ENCODE results near the gene LARGE1.

Gene LARGE1

GRCh38 chr22:33324228-33324627, 596.0 kb downstream of the LARGE1 start:
- Histone ChIP-seq H3K9me3 (ENCODE audit: control insufficient read depth, low read length) (no peaks in the 10 kb centered on the region), H3K4me1 (ENCODE audit: control insufficient read depth, insufficient read depth, low read length) (no peaks in the 10 kb centered on the region), H3K36me3 (ENCODE audit: control insufficient read depth, insufficient read depth, low read length, severe bottlenecking) (peaks cover 3% of the 10 kb centered on the region), H3K27me3 (replicated peaks; ENCODE audit: control insufficient read depth, insufficient read depth, low read length) (no peaks in the 10 kb centered on the region), H3K9ac (ENCODE audit: low read length) (no peak overlapping the region), H3K4me3 (ENCODE audit: low read length) (no peak overlapping the region)
- no peak for DNase-seq (ENCODE audit: low read depth)

GRCh38 chr22:33321466-33321865, 598.8 kb downstream of the LARGE1 start:
- DNase-seq (ENCODE audit: low read depth), result no peak
- Histone ChIP-seq H3K9ac (ENCODE audit: low read length) (no peak overlapping the region), H3K36me3 (ENCODE audit: control insufficient read depth, insufficient read depth, low read length, severe bottlenecking) (peaks cover 3% of the 10 kb centered on the region), H3K9me3 (ENCODE audit: control insufficient read depth, low read length) (no peaks in the 10 kb centered on the region), H3K4me3 (ENCODE audit: low read length) (no peak overlapping the region), H3K4me1 (ENCODE audit: control insufficient read depth, insufficient read depth, low read length) (no peaks in the 10 kb centered on the region), H3K27me3 (replicated peaks; ENCODE audit: control insufficient read depth, insufficient read depth, low read length) (no peaks in the 10 kb centered on the region)

- Histone ChIP-seq H3K4me1 (ENCODE audit: control insufficient read depth, insufficient read depth, low read length) (no peaks in the 10 kb centered on the region), H3K9me3 (ENCODE audit: control insufficient read depth, low read length) (no peaks in the 10 kb centered on the region), H3K27me3 (replicated peaks; ENCODE audit: control insufficient read depth, insufficient read depth, low read length) (no peaks in the 10 kb centered on the region), H3K4me3 (ENCODE audit: low read length) (no peak overlapping the region), H3K36me3 (ENCODE audit: control insufficient read depth, insufficient read depth, low read length, severe bottlenecking) (peaks cover 17% of the 10 kb centered on the region), H3K9ac (ENCODE audit: low read length) (no peak overlapping the region)
- no peak for DNase-seq (ENCODE audit: low read depth)
Measured at GRCh38 chr22:33315954-33316353, 604.3 kb downstream of the LARGE1 start.

- DNase-seq (ENCODE audit: low read depth), result no peak
Measured at GRCh38 chr22:33315117-33315516, 605.2 kb downstream of the LARGE1 start.

GRCh38 chr22:33314316-33314715, 606.0 kb downstream of the LARGE1 start:
- peaks cover 17% of the 10 kb centered on the region for H3K36me3 ChIP-seq (ENCODE audit: control insufficient read depth, insufficient read depth, low read length, severe bottlenecking)
- H3K9me3 ChIP-seq (ENCODE audit: control insufficient read depth, low read length), result no peaks in the 10 kb centered on the region
- H3K27me3 ChIP-seq (replicated peaks; ENCODE audit: control insufficient read depth, insufficient read depth, low read length), result no peaks in the 10 kb centered on the region
- no peaks in the 10 kb centered on the region for H3K4me1 ChIP-seq (ENCODE audit: control insufficient read depth, insufficient read depth, low read length)
- no peak overlapping the region for H3K9ac ChIP-seq (ENCODE audit: low read length)
- DNase-seq (ENCODE audit: low read depth), result no peak
- H3K4me3 ChIP-seq (ENCODE audit: low read length), result no peak overlapping the region

More at GRCh38 chr22:33315117-33315516, 605.2 kb downstream of the LARGE1 start:
- H3K4me1 ChIP-seq (ENCODE audit: control insufficient read depth, insufficient read depth, low read length), result no peaks in the 10 kb centered on the region
- peaks cover 17% of the 10 kb centered on the region for H3K36me3 ChIP-seq (ENCODE audit: control insufficient read depth, insufficient read depth, low read length, severe bottlenecking)
- H3K27me3 ChIP-seq (replicated peaks; ENCODE audit: control insufficient read depth, insufficient read depth, low read length), result no peaks in the 10 kb centered on the region
- H3K9me3 ChIP-seq (ENCODE audit: control insufficient read depth, low read length), result no peaks in the 10 kb centered on the region
- no peak overlapping the region for H3K4me3 ChIP-seq (ENCODE audit: low read length)
- no peak overlapping the region for H3K9ac ChIP-seq (ENCODE audit: low read length)

- no peaks in the 10 kb centered on the region for H3K27me3 ChIP-seq (replicated peaks; ENCODE audit: control insufficient read depth, insufficient read depth, low read length)
- no peak overlapping the region for H3K4me3 ChIP-seq (ENCODE audit: low read length)
- no peak overlapping the region for H3K9ac ChIP-seq (ENCODE audit: low read length)
- no peaks in the 10 kb centered on the region for H3K9me3 ChIP-seq (ENCODE audit: control insufficient read depth, low read length)
- H3K36me3 ChIP-seq (ENCODE audit: control insufficient read depth, insufficient read depth, low read length, severe bottlenecking), result no peaks in the 10 kb centered on the region
- peaks cover 7% of the 10 kb centered on the region for H3K4me1 ChIP-seq (ENCODE audit: control insufficient read depth, insufficient read depth, low read length)
- DNase-seq (ENCODE audit: low read depth), result no peak
Measured at GRCh38 chr22:33303099-33303498, 617.2 kb downstream of the LARGE1 start.

GRCh38 chr22:33302549-33302948, 617.7 kb downstream of the LARGE1 start:
- Histone ChIP-seq H3K9ac (ENCODE audit: low read length) (peak overlapping the region; percentile 23), H3K4me1 (ENCODE audit: control insufficient read depth, insufficient read depth, low read length) (peaks cover 7% of the 10 kb centered on the region), H3K9me3 (ENCODE audit: control insufficient read depth, low read length) (no peaks in the 10 kb centered on the region), H3K27me3 (replicated peaks; ENCODE audit: control insufficient read depth, insufficient read depth, low read length) (no peaks in the 10 kb centered on the region), H3K4me3 (ENCODE audit: low read length) (peak overlapping the region; percentile 35), H3K36me3 (ENCODE audit: control insufficient read depth, insufficient read depth, low read length, severe bottlenecking) (no peaks in the 10 kb centered on the region)
- DNase-seq (ENCODE audit: low read depth), result no peak

- H3K27me3 ChIP-seq (replicated peaks; ENCODE audit: control insufficient read depth, insufficient read depth, low read length), result no peaks in the 10 kb centered on the region
- DNase-seq (ENCODE audit: low read depth), result peak; percentile 84
Measured at GRCh38 chr22:33302049-33302545, 618.2 kb downstream of the LARGE1 start.

GRCh38 chr22:33300165-33300564, 620.1 kb downstream of the LARGE1 start:
- H3K36me3 ChIP-seq (ENCODE audit: control insufficient read depth, insufficient read depth, low read length, severe bottlenecking), result no peaks in the 10 kb centered on the region
- H3K4me1 ChIP-seq (ENCODE audit: control insufficient read depth, insufficient read depth, low read length), result peaks cover 7% of the 10 kb centered on the region
- no peaks in the 10 kb centered on the region for H3K27me3 ChIP-seq (replicated peaks; ENCODE audit: control insufficient read depth, insufficient read depth, low read length)
- H3K9ac ChIP-seq (ENCODE audit: low read length), result no peak overlapping the region
- no peak for DNase-seq (ENCODE audit: low read depth)
- H3K9me3 ChIP-seq (ENCODE audit: control insufficient read depth, low read length), result no peaks in the 10 kb centered on the region
- H3K4me3 ChIP-seq (ENCODE audit: low read length), result no peak overlapping the region

More at GRCh38 chr22:33302049-33302545, 618.2 kb downstream of the LARGE1 start:
- Histone ChIP-seq H3K9ac (ENCODE audit: low read length) (peak overlapping the region; percentile 23), H3K4me3 (ENCODE audit: low read length) (peak overlapping the region; percentile 35), H3K4me1 (ENCODE audit: control insufficient read depth, insufficient read depth, low read length) (peaks cover 7% of the 10 kb centered on the region), H3K36me3 (ENCODE audit: control insufficient read depth, insufficient read depth, low read length, severe bottlenecking) (no peaks in the 10 kb centered on the region), H3K9me3 (ENCODE audit: control insufficient read depth, low read length) (no peaks in the 10 kb centered on the region)

GRCh38 chr22:33299245-33299956, 620.9 kb downstream of the LARGE1 start:
- Histone ChIP-seq H3K4me3 (ENCODE audit: low read length) (no peak overlapping the region), H3K9me3 (ENCODE audit: control insufficient read depth, low read length) (no peaks in the 10 kb centered on the region), H3K27me3 (replicated peaks; ENCODE audit: control insufficient read depth, insufficient read depth, low read length) (no peaks in the 10 kb centered on the region), H3K4me1 (ENCODE audit: control insufficient read depth, insufficient read depth, low read length) (peaks cover 7% of the 10 kb centered on the region), H3K36me3 (ENCODE audit: control insufficient read depth, insufficient read depth, low read length, severe bottlenecking) (no peaks in the 10 kb centered on the region), H3K9ac (ENCODE audit: low read length) (no peak overlapping the region)
- DNase-seq (ENCODE audit: low read depth), result no peak

GRCh38 chr22:33296941-33297340, 623.3 kb downstream of the LARGE1 start:
- H3K9me3 ChIP-seq (ENCODE audit: control insufficient read depth, low read length), result no peaks in the 10 kb centered on the region

GRCh38 chr22:33288078-33288477, 632.2 kb downstream of the LARGE1 start:
- DNase-seq (ENCODE audit: low read depth), result no peak
- peaks cover 5% of the 10 kb centered on the region for H3K36me3 ChIP-seq (ENCODE audit: control insufficient read depth, insufficient read depth, low read length, severe bottlenecking)

More at GRCh38 chr22:33296941-33297340, 623.3 kb downstream of the LARGE1 start:
- H3K36me3 ChIP-seq (ENCODE audit: control insufficient read depth, insufficient read depth, low read length, severe bottlenecking), result no peaks in the 10 kb centered on the region
- no peaks in the 10 kb centered on the region for H3K27me3 ChIP-seq (replicated peaks; ENCODE audit: control insufficient read depth, insufficient read depth, low read length)
- DNase-seq (ENCODE audit: low read depth), result no peak
- H3K9ac ChIP-seq (ENCODE audit: low read length), result no peak overlapping the region
- H3K4me3 ChIP-seq (ENCODE audit: low read length), result no peak overlapping the region
- H3K4me1 ChIP-seq (ENCODE audit: control insufficient read depth, insufficient read depth, low read length), result no peaks in the 10 kb centered on the region

More at GRCh38 chr22:33288078-33288477, 632.2 kb downstream of the LARGE1 start:
- H3K9me3 ChIP-seq (ENCODE audit: control insufficient read depth, low read length), result no peaks in the 10 kb centered on the region
- no peak overlapping the region for H3K9ac ChIP-seq (ENCODE audit: low read length)
- no peaks in the 10 kb centered on the region for H3K27me3 ChIP-seq (replicated peaks; ENCODE audit: control insufficient read depth, insufficient read depth, low read length)
- H3K4me3 ChIP-seq (ENCODE audit: low read length), result no peak overlapping the region
- no peaks in the 10 kb centered on the region for H3K4me1 ChIP-seq (ENCODE audit: control insufficient read depth, insufficient read depth, low read length)

Data from adipocyte (in vitro differentiated cells).